ENCODE results near the gene EHD3. TPM values are rescaled to one million over a fixed set of nuclear protein-coding genes. Genes with fewer than 3 reads are reported as not detected.

The EHD3 gene
- total RNA-seq, 2 donors from 2014 or later: 35.8 to 61.6 TPM

DNA sequence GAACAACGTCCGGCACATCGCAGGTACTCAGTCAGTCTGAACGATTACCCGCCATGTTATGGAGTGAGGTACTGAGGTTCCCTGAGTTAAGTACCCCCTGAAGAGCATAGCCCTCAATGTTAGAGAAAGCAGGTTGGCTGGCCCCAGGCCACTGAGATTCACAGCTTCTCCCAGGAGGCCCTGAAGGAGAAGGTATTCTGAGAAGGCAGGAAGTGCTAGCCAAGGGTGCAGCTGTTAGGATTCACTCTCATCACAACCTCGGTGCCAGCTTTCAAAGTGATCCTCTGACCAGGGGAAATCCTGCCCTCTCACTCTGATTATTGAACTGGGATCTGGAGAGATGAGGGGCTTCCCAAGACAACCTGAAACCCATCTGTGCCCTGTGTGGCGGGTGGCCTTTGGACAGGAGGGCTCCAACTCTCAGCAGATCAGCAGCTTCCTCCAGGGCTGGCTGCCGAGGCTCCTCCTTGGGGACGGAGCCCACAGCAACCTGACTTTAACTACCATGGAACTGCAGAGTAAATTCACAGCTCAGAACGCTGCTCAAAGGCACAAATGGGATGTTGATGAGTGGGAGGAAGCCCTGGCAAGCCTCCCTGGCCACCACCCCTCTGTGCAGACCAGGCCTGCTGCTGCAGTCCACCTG lies 7.8 kb downstream of the EHD3 start:
- Histone ChIP-seq H3K27ac (peak overlapping the region in 1 of 2 donors; percentile 9), H3K4me3 (no peak overlapping the region), H3K27me3 (replicated peaks; ENCODE audit: insufficient read depth) (no peaks in the 10 kb centered on the region), H3K9me3 (no peaks in the 10 kb centered on the region), H3K4me1 (ENCODE audit: control insufficient read depth in 1 of 2, low read depth in 2 of 2) (peaks cover 26 to 46% of the 10 kb centered on the region in 2 donors), H3K36me3 (peaks cover 13% of the 10 kb centered on the region)
- TF ChIP-seq, protein P1, sequence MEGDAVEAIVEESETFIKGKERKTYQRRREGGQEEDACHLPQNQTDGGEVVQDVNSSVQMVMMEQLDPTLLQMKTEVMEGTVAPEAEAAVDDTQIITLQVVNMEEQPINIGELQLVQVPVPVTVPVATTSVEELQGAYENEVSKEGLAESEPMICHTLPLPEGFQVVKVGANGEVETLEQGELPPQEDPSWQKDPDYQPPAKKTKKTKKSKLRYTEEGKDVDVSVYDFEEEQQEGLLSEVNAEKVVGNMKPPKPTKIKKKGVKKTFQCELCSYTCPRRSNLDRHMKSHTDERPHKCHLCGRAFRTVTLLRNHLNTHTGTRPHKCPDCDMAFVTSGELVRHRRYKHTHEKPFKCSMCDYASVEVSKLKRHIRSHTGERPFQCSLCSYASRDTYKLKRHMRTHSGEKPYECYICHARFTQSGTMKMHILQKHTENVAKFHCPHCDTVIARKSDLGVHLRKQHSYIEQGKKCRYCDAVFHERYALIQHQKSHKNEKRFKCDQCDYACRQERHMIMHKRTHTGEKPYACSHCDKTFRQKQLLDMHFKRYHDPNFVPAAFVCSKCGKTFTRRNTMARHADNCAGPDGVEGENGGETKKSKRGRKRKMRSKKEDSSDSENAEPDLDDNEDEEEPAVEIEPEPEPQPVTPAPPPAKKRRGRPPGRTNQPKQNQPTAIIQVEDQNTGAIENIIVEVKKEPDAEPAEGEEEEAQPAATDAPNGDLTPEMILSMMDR (IDR thresholded peaks at IDR 0.05): no peak
- DNase-seq (ENCODE audit: low spot score) (no peak), ATAC-seq (ENCODE audit: insufficient number of reproducible peaks, low FRiP score, low read depth) (no peak)

DNA sequence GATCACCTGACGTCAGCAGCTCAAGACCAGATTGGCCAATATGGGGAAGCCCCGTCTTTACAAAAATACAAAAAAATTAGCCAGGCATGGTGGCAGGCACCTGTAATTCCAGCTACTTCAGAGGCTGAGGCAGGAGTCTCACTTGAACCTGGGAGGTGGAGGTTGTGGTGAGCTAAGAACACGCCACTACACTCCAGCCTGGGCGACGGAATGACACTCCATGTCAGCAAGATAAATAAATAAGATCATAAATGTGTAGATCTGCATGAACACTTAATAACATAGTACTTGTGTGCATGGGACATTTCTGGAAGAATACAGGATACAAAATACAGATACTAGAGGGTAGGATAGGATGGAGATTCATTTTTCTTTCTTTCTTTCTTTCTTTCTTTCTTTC lies 9.1 kb downstream of the EHD3 start:
- TF ChIP-seq, protein P1 (IDR thresholded peaks at IDR 0.05): no peak
- Histone ChIP-seq H3K9me3 (no peaks in the 10 kb centered on the region), H3K36me3 (peaks cover 14% of the 10 kb centered on the region), H3K27me3 (replicated peaks; ENCODE audit: insufficient read depth) (no peaks in the 10 kb centered on the region), H3K27ac (no peak overlapping the region), H3K4me3 (no peak overlapping the region), H3K4me1 (ENCODE audit: control insufficient read depth in 1 of 2, low read depth in 2 of 2) (peaks cover 26 to 38% of the 10 kb centered on the region in 2 donors)
- DNase-seq (ENCODE audit: low spot score) (no peak), ATAC-seq (ENCODE audit: insufficient number of reproducible peaks, low FRiP score, low read depth) (no peak)

DNA sequence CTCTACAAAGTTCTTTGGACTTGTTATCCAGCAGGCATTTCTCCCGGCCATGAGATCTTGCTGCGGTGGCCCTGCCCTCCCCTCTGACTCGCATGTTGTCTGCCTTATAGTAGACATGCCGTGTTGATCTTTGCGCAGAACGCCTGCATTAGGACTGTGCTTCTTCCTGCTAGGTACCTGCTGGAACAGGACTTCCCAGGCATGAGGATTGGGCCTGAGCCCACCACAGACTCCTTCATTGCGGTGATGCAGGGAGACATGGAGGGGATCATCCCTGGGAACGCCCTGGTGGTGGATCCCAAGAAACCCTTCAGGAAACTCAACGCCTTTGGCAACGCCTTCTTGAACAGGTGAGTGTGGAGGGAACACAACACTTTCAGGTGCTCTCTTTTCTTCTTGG lies 10.1 kb downstream of the EHD3 start:
- TF ChIP-seq, protein P1 (IDR thresholded peaks at IDR 0.05): no peak
- no peaks in the 10 kb centered on the region for H3K9me3 ChIP-seq
- peaks cover 18% of the 10 kb centered on the region for H3K36me3 ChIP-seq
- H3K27me3 ChIP-seq (replicated peaks; ENCODE audit: insufficient read depth): no peaks in the 10 kb centered on the region
- H3K4me1 ChIP-seq (ENCODE audit: control insufficient read depth in 1 of 2, low read depth in 2 of 2): peaks cover 16 to 28% of the 10 kb centered on the region in 2 donors
- no peak overlapping the region for H3K27ac ChIP-seq
- DNase-seq (ENCODE audit: low spot score): no peak
- H3K4me3 ChIP-seq: no peak overlapping the region
- no peak for ATAC-seq (ENCODE audit: insufficient number of reproducible peaks, low FRiP score, low read depth)

DNA sequence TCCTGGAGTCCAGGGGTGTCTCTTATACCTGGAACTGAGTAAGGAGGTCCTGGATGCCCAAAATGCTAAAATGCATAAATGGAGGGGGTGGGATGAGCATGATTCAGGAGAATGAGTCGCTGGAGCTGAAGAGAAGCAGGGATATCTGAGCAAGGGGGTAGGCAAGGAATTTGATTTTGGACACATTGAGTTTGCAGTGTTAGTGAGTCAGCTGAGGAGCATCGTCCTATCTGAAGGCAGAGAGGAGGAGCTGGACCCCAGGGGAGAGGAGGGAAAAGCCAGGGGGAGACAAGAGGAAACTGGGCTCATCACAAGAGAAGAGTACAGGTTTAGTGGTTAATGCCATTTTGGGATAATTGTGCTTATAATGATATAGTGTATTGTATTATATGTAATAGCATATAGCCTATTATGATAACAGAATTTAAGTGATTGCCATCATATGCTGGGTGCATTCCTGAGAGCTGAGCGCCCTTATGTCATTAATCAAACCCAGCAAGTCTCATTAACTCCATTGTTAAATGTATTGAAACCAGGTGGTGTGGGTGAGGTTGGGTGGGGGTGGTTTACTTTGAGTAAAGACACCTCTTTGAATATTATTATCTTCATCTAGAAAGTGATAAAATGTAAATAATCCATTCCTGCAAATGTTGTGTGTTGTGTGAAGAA lies 12.4 kb downstream of the EHD3 start:
- ATAC-seq (ENCODE audit: insufficient number of reproducible peaks, low FRiP score, low read depth): no peak
- H3K4me3 ChIP-seq: no peak overlapping the region
- no peaks in the 10 kb centered on the region for H3K9me3 ChIP-seq
- H3K36me3 ChIP-seq: peaks cover 23% of the 10 kb centered on the region
- H3K27me3 ChIP-seq (replicated peaks; ENCODE audit: insufficient read depth): no peaks in the 10 kb centered on the region
- H3K4me1 ChIP-seq (ENCODE audit: control insufficient read depth in 1 of 2, low read depth in 2 of 2): peaks cover 0 to 7% of the 10 kb centered on the region in 2 donors
- DNase-seq (ENCODE audit: low spot score): no peak
- TF ChIP-seq, protein P1 (IDR thresholded peaks at IDR 0.05): no peak
- no peak overlapping the region for H3K27ac ChIP-seq

DNA sequence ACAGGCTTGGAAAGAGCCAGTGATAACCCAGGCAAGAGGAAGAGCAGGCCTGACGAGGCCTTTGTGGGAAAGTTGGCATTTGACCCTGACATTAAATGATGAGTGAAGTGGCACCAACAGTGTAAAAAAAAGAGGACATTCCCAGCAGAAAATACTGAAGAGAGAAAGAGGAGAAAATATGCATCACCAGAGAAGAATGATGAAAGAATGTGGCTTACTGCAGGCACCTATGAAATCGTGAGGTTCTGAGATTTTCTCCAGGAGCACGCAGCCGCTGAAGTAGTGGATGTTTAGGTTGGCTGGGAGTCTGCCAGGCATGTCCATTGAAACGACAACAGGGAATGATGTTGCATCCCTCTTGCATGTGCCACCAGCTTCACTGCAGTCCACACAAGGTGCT lies 13.8 kb downstream of the EHD3 start:
- Histone ChIP-seq H3K27me3 (replicated peaks; ENCODE audit: insufficient read depth) (no peaks in the 10 kb centered on the region), H3K36me3 (peaks cover 23% of the 10 kb centered on the region), H3K9me3 (no peaks in the 10 kb centered on the region), H3K27ac (no peak overlapping the region), H3K4me1 (ENCODE audit: control insufficient read depth in 1 of 2, low read depth in 2 of 2) (no peaks in the 10 kb centered on the region), H3K4me3 (no peak overlapping the region)
- DNase-seq (ENCODE audit: low spot score) (no peak), ATAC-seq (ENCODE audit: insufficient number of reproducible peaks, low FRiP score, low read depth) (no peak)
- TF ChIP-seq, protein P1 (IDR thresholded peaks at IDR 0.05): no peak
